Liver (tissue), 9 donors: ENCODE data around the gene CAPRIN1. TPM values are rescaled to one million over a fixed set of nuclear protein-coding genes. Genes with fewer than 3 reads are reported as not detected.

Source experiments
- DNase-seq: peaks from one replicate; pipeline ENCODE4 v3.0.0-alpha.2; 2017; ENCODE audit warnings: low spot score
- H3K27ac ChIP-seq, 2 donors: one replicate each; pipeline ENCODE4 v1.7.0; 2013; ENCODE audit warnings: inconsistent platforms in 2 of 2, low read length in 2 of 2, control low read depth in 1 of 2, low read depth in 1 of 2, mild to moderate bottlenecking in 1 of 2
- H3K27me3 ChIP-seq, 4 donors: one replicate each; pipeline versions ENCODE4 v1.6.1 to v1.7.0; 2013; ENCODE audit warnings: low read length in 3 of 4, inconsistent platforms in 1 of 4, mild to moderate bottlenecking in 1 of 4, moderate library complexity in 1 of 4; ENCODE audit not compliant: control insufficient read depth in 4 of 4, insufficient read depth in 4 of 4
- H3K36me3 ChIP-seq, 4 donors: one replicate each; pipeline versions ENCODE4 v1.6.1 to v1.7.0; 2013; ENCODE audit warnings: low read length in 3 of 4, mild to moderate bottlenecking in 3 of 4, low read depth in 1 of 4, moderate library complexity in 1 of 4; ENCODE audit not compliant: control insufficient read depth in 4 of 4, insufficient read depth in 3 of 4
- H3K4me1 ChIP-seq, 4 donors: one replicate each; pipeline versions ENCODE4 v1.6.1 to v1.7.0; 2013; ENCODE audit warnings: low read length in 3 of 4, mild to moderate bottlenecking in 3 of 4, moderate library complexity in 1 of 4; ENCODE audit not compliant: control insufficient read depth in 4 of 4, insufficient read depth in 4 of 4
- H3K4me3 ChIP-seq, 3 donors: one replicate each; pipeline versions ENCODE4 v1.6.1 to v1.7.0; 2013; ENCODE audit warnings: low read length in 3 of 3, control low read depth in 1 of 3, low read depth in 1 of 3, mild to moderate bottlenecking in 1 of 3
- H3K9ac ChIP-seq, 2 donors: one replicate each; pipeline ENCODE4 v1.7.0; 2013; ENCODE audit warnings: low read length in 2 of 2, mild to moderate bottlenecking in 2 of 2, moderate library complexity in 2 of 2, control low read depth in 1 of 2, low read depth in 1 of 2
- H3K9me3 ChIP-seq, 4 donors: one replicate each; pipeline versions ENCODE4 v1.6.1 to v1.7.0; 2013; ENCODE audit warnings: low read length in 3 of 4; ENCODE audit not compliant: control insufficient read depth in 4 of 4
- EGR1 ChIP-seq, 2 donors: IDR thresholded peaks; 2 replicates each; pipeline ENCODE4 v1.6.1; 2016 to 2018; ENCODE audit warnings: antibody characterized with exemption in 2 of 2, low read depth in 2 of 2
- FOXA2 ChIP-seq: IDR thresholded peaks from 2 replicates; pipeline ENCODE4 v1.6.1; 2016; ENCODE audit warnings: antibody characterized with exemption
- GABPA ChIP-seq, 2 donors: IDR thresholded peaks in 1 of 2; conservative IDR thresholded peaks in 1 of 2; 2 replicates each; pipeline ENCODE4 v1.6.1; 2016; ENCODE audit warnings: antibody characterized with exemption in 2 of 2, mild to moderate bottlenecking in 1 of 2, moderate library complexity in 1 of 2
- HNF4A ChIP-seq, 2 donors: conservative IDR thresholded peaks; 2 replicates each; pipeline ENCODE4 v1.6.1; 2016; ENCODE audit warnings: antibody characterized with exemption in 2 of 2, mild to moderate bottlenecking in 2 of 2
- HNF4G ChIP-seq: IDR thresholded peaks from 2 replicates; pipeline ENCODE4 v1.6.1; 2016; ENCODE audit warnings: antibody characterized with exemption
- JUND ChIP-seq, 2 donors: IDR thresholded peaks; 2 replicates each; pipeline ENCODE4 v1.6.1; 2016; ENCODE audit warnings: antibody characterized with exemption in 2 of 2
- NR2F2 ChIP-seq: IDR thresholded peaks from 2 replicates; pipeline ENCODE4 v1.6.1; 2016; ENCODE audit warnings: antibody characterized with exemption
- RAD21 ChIP-seq, 2 donors: IDR thresholded peaks; 2 replicates each; pipeline ENCODE4 v1.6.1; 2016; ENCODE audit warnings: antibody characterized with exemption in 2 of 2, mild to moderate bottlenecking in 2 of 2
- SP1 ChIP-seq: IDR thresholded peaks from 2 replicates; pipeline ENCODE4 v1.6.1; 2018; ENCODE audit warnings: antibody characterized with exemption, mild to moderate bottlenecking
- TAF1 ChIP-seq: conservative IDR thresholded peaks from 2 replicates; pipeline ENCODE4 v1.6.1; 2016; ENCODE audit warnings: antibody characterized with exemption, mild to moderate bottlenecking
- YY1 ChIP-seq: IDR thresholded peaks from 2 replicates; pipeline ENCODE4 v1.6.1; 2016; ENCODE audit warnings: antibody characterized with exemption, mild to moderate bottlenecking
- WGBS: extraction: QIAGEN DNeasy Blood & Tissue Kit; methylation state at CpG from one replicate; pipeline ENCODE4 v1.1.7; 2013; 5-methylcytosine and 5-hydroxymethylcytosine counted together
- polyA plus RNA-seq, 2 donors: library from polyadenylated mRNA; stranded (reverse) in 1 of 2; unstranded in 1 of 2; fragments of 200-250 nt in 1 of 2; fragments of >200 nt in 1 of 2; fragmentation: Nextera tagmentation in 1 of 2; extraction: Ambion mirVana in 1 of 2; gene quantifications; one replicate each; pipeline versions ENCODE4 v1.2.1 to v1.2.3, GENCODE V29; 2013 to 2015
- total RNA-seq, 2 donors: library from RNA; depleted of rRNA; stranded (reverse); fragments of >200 nt; gene quantifications; one replicate each; pipeline ENCODE4 v1.2.3, GENCODE V29; 2014
- TF ChIP-seq, protein P1 (sequence below): IDR thresholded peaks from 2 replicates; pipeline ENCODE4 v1.6.1; 2016; ENCODE audit warnings: antibody characterized with exemption
- TF ChIP-seq, protein P2 (sequence below): IDR thresholded peaks from 2 replicates; pipeline ENCODE4 v1.6.1; 2016; ENCODE audit warnings: antibody characterized with exemption
- TF ChIP-seq, protein P3 (sequence below): IDR thresholded peaks from 2 replicates; pipeline ENCODE4 v1.6.1; 2016; ENCODE audit warnings: antibody characterized with exemption, mild to moderate bottlenecking
- TF ChIP-seq, protein P4 (sequence below): fragments of 150-350 bp; IDR thresholded peaks from 2 replicates; pipeline ENCODE4 v1.5.1; 2017; ENCODE audit warnings: improper control_type of control experiment, low read depth, low read length; ENCODE audit not compliant: missing input control
- donor health status: healthy.
- donor health status: healthy.
- donor health status: healthy.
- donor health status: healthy.
- donor health status: healthy.

The CAPRIN1 gene
- total and polyA plus RNA-seq, 4 donors: 19.5 to 112 (median 56.5) TPM

DNA sequence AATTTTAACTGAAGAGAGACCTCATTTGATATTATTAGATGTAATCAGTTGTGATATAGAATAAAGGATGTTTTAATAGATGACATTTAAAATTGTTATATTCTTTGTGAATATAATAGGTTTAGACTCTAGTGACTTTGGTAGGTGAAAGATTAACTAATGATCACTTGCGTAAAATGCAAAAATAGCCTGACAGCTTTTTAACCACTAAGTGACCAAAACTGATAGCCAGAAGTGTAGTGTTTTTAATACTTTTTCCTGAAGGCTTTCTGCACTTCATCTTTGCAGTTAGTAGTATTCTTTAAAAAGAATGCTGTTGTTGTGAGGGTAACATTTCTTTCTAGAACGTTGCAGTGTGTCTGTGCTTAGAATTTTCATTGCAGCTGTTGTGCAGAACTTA is 5.1 kb downstream of the CAPRIN1 start (continued):
- TF ChIP-seq, protein P1, sequence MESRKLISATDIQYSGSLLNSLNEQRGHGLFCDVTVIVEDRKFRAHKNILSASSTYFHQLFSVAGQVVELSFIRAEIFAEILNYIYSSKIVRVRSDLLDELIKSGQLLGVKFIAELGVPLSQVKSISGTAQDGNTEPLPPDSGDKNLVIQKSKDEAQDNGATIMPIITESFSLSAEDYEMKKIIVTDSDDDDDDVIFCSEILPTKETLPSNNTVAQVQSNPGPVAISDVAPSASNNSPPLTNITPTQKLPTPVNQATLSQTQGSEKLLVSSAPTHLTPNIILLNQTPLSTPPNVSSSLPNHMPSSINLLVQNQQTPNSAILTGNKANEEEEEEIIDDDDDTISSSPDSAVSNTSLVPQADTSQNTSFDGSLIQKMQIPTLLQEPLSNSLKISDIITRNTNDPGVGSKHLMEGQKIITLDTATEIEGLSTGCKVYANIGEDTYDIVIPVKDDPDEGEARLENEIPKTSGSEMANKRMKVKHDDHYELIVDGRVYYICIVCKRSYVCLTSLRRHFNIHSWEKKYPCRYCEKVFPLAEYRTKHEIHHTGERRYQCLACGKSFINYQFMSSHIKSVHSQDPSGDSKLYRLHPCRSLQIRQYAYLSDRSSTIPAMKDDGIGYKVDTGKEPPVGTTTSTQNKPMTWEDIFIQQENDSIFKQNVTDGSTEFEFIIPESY: no peak
- TF ChIP-seq TAF1 (no peak), EGR1 (IDR thresholded peaks at IDR 0.05; ENCODE audit: low read depth in 2 of 2) (no peak), HNF4G (no peak), JUND (IDR thresholded peaks at IDR 0.05) (peak in 1 of 2 donors; percentile 14), FOXA2 (no peak), NR2F2 (no peak), RAD21 (IDR thresholded peaks at IDR 0.05) (no peak), HNF4A (conservative IDR thresholded peaks at IDR 0.05) (no peak), GABPA (IDR thresholded peaks at IDR 0.05 in 1 of 2, conservative IDR thresholded peaks at IDR 0.05 in 1 of 2) (no peak), SP1 (no peak)
- TF ChIP-seq, protein P2, sequence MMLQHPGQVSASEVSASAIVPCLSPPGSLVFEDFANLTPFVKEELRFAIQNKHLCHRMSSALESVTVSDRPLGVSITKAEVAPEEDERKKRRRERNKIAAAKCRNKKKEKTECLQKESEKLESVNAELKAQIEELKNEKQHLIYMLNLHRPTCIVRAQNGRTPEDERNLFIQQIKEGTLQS: no peak

DNA sequence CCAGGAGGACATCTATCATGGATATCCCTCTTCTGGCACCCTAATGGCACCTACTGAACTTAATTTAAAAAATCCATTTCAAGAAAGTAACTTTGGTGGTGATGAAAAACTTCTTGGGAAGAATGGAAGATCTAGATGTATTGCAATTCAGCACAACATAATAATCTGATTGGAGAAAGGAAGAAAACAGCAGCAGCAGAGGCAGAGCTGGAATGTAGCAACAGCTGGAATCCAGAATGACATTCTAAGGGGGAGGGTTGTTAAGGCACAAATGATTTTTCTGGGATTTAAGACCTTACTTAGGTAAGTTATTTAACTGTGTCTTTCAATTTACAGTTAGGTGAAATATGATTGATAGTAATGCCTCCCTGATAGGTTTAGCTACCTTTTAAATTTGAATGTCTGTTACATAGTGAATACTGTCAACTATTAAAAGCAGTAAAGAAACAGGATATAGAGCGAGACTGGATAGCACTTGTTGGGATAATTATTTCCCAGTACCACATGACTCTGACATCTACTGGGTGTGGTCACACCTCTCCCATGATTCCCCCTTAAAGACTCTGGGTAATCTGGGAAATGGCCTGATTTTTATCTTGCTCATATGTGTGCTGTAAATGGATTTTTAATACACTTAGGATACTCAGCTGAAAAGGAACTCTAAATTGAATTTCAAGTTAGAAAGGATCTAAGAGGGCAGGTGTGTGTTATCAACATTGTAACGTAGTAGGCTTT is 11.7 kb downstream of the CAPRIN1 start:
- no peak for TF ChIP-seq YY1
- TF ChIP-seq, protein P3, sequence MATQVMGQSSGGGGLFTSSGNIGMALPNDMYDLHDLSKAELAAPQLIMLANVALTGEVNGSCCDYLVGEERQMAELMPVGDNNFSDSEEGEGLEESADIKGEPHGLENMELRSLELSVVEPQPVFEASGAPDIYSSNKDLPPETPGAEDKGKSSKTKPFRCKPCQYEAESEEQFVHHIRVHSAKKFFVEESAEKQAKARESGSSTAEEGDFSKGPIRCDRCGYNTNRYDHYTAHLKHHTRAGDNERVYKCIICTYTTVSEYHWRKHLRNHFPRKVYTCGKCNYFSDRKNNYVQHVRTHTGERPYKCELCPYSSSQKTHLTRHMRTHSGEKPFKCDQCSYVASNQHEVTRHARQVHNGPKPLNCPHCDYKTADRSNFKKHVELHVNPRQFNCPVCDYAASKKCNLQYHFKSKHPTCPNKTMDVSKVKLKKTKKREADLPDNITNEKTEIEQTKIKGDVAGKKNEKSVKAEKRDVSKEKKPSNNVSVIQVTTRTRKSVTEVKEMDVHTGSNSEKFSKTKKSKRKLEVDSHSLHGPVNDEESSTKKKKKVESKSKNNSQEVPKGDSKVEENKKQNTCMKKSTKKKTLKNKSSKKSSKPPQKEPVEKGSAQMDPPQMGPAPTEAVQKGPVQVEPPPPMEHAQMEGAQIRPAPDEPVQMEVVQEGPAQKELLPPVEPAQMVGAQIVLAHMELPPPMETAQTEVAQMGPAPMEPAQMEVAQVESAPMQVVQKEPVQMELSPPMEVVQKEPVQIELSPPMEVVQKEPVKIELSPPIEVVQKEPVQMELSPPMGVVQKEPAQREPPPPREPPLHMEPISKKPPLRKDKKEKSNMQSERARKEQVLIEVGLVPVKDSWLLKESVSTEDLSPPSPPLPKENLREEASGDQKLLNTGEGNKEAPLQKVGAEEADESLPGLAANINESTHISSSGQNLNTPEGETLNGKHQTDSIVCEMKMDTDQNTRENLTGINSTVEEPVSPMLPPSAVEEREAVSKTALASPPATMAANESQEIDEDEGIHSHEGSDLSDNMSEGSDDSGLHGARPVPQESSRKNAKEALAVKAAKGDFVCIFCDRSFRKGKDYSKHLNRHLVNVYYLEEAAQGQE: no peak
- TF ChIP-seq HNF4A (conservative IDR thresholded peaks at IDR 0.05): no peak
- no peak for TF ChIP-seq FOXA2
- no peak for TF ChIP-seq GABPA (IDR thresholded peaks at IDR 0.05 in 1 of 2, conservative IDR thresholded peaks at IDR 0.05 in 1 of 2)
- TF ChIP-seq, protein P4, sequence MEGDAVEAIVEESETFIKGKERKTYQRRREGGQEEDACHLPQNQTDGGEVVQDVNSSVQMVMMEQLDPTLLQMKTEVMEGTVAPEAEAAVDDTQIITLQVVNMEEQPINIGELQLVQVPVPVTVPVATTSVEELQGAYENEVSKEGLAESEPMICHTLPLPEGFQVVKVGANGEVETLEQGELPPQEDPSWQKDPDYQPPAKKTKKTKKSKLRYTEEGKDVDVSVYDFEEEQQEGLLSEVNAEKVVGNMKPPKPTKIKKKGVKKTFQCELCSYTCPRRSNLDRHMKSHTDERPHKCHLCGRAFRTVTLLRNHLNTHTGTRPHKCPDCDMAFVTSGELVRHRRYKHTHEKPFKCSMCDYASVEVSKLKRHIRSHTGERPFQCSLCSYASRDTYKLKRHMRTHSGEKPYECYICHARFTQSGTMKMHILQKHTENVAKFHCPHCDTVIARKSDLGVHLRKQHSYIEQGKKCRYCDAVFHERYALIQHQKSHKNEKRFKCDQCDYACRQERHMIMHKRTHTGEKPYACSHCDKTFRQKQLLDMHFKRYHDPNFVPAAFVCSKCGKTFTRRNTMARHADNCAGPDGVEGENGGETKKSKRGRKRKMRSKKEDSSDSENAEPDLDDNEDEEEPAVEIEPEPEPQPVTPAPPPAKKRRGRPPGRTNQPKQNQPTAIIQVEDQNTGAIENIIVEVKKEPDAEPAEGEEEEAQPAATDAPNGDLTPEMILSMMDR: no peak
- no peaks in the 10 kb centered on the region for H3K9me3 ChIP-seq
- 84% methylated on average over 2 of the region's 2 CpGs for WGBS

More for the DNA sequence above, 11.7 kb downstream of the CAPRIN1 start:
- Histone ChIP-seq H3K27ac (no peak overlapping the region), H3K4me3 (no peak overlapping the region), H3K36me3 (peaks cover 0 to 5% (median 2%) of the 10 kb centered on the region in 4 donors), H3K4me1 (peaks cover 4 to 17% (median 6%) of the 10 kb centered on the region in 4 donors), H3K9ac (no peak overlapping the region), H3K27me3 (no peaks in the 10 kb centered on the region)
- DNase-seq: no peak
